GM12878 (cell line): ENCODE data around the gene PAQR9. TPM values are rescaled to one million over a fixed set of nuclear protein-coding genes. Genes with fewer than 3 reads are reported as not detected.

ENCODE experiments used
- ATAC-seq: fragments of 200-7000 bp; cut with Tn5 transposase; 3 replicates; pipeline ENCODE4 v1.9.1; 2020; ENCODE audit warnings: mild to moderate bottlenecking, moderate library complexity
- BruUV-seq: library from RNA; stranded (reverse); fragments of 400-500 nt; replicated peaks from 2 replicates; lab custom pipeline; 2021; lab: Mats Ljungman, UMichigan
- CTCF ChIA-PET: fragments of 300-600 bp; sonication (Branson Sonifier 250); formaldehyde crosslinking; extraction: SDS; loops from one replicate; lab custom pipeline; 2021; ENCODE audit warnings: inconsistent platforms; lab: Yijun Ruan, JAX
- POLR2A ChIA-PET: fragments of 350-600 bp; formaldehyde crosslinking; extraction: SDS; loops from one replicate; lab custom pipeline; 2021; ENCODE audit warnings: inconsistent platforms; lab: Charles Lee
- RAD21 ChIA-PET: fragments of 300-600 bp; sonication (Branson Sonifier 250); formaldehyde crosslinking; loops from one replicate; lab custom pipeline; 2023; ENCODE audit warnings: antibody characterized with exemption; ENCODE audit not compliant: unreplicated experiment; lab: Charles Lee
- SMC1A ChIA-PET: fragments of 300-600 bp; sonication (Branson Sonifier 250); formaldehyde crosslinking; loops from one replicate; lab custom pipeline; 2023; ENCODE audit not compliant: unreplicated experiment, uncharacterized antibody; lab: Charles Lee
- DNase-seq: peaks from one replicate; pipeline ENCODE4 v3.0.0-alpha.2; 2011; ENCODE audit warnings: low read depth, low spot score
- FAIRE-seq: peaks from 3 replicates; lab custom pipeline; 2011; peaks lifted over from hg19 to GRCh38; lab: Jason Lieb, UNC
- H2AFZ ChIP-seq: 2 replicates; pipeline ENCODE4 v1.6.0; 2011; ENCODE audit warnings: low read depth, low read length, control low read depth; ENCODE audit not compliant: control insufficient read depth
- H3K27ac ChIP-seq: 2 replicates; pipeline ENCODE4 v1.5.1; 2011; ENCODE audit warnings: control low read depth; ENCODE audit not compliant: control insufficient read depth, insufficient read depth
- H3K27me3 ChIP-seq, 2 experiments: replicated peaks in 1 of 2; 2 replicates each; pipeline versions ENCODE4 v1.6.0 to v1.6.1; 2011; ENCODE audit warnings: low read length in 1 of 2; ENCODE audit not compliant: control insufficient read depth in 2 of 2, insufficient read depth in 2 of 2
- H3K36me3 ChIP-seq, 2 experiments: 2 replicates each; pipeline ENCODE4 v1.5.1; 2011; ENCODE audit warnings: low read length in 1 of 2; ENCODE audit not compliant: control insufficient read depth in 2 of 2, insufficient read depth in 2 of 2
- H3K4me1 ChIP-seq: 2 replicates; pipeline ENCODE4 v1.6.1; 2011; ENCODE audit warnings: mild to moderate bottlenecking, low read length, moderate library complexity, mixed read lengths; ENCODE audit not compliant: control insufficient read depth, insufficient read depth
- H3K4me2 ChIP-seq: 2 replicates; pipeline ENCODE4 v1.6.0; 2011; ENCODE audit warnings: control low read depth; ENCODE audit not compliant: control insufficient read depth, insufficient read depth
- H3K4me3 ChIP-seq: fragments of 200-600 bp; sonication (generic); 2 replicates; pipeline ENCODE4 v1.5.1; 2016
- H3K79me2 ChIP-seq: 2 replicates; pipeline ENCODE4 v1.6.0; 2011; ENCODE audit warnings: low read length; ENCODE audit not compliant: control insufficient read depth, insufficient read depth
- H3K9ac ChIP-seq: 2 replicates; pipeline ENCODE4 v1.8.0; 2011; ENCODE audit warnings: low read length, control low read depth, mixed read lengths; ENCODE audit not compliant: control insufficient read depth, insufficient read depth
- H3K9me3 ChIP-seq: replicated peaks from 3 replicates; pipeline ENCODE4 v1.5.1; 2011; ENCODE audit warnings: mild to moderate bottlenecking, low read length; ENCODE audit not compliant: control insufficient read depth, insufficient read depth
- H4K20me1 ChIP-seq: 2 replicates; pipeline ENCODE4 v1.6.0; 2011; ENCODE audit not compliant: control insufficient read depth, insufficient read depth
- E2F8 ChIP-seq: fragments of 450-650 bp; IDR thresholded peaks from 2 replicates; pipeline ENCODE4 v1.6.1; 2018; ENCODE audit warnings: mild to moderate bottlenecking, low read depth, moderate library complexity; ENCODE audit not compliant: partially characterized antibody
- EGR1 ChIP-seq, 2 experiments: IDR thresholded peaks; 1 replicate in 1 of 2; 2 replicates in 1 of 2; pipeline ENCODE4 v1.6.1; 2011 to 2012; ENCODE audit warnings: low read depth in 2 of 2, low read length in 2 of 2, borderline replicate concordance in 1 of 2, mild to moderate bottlenecking in 1 of 2, moderate library complexity in 1 of 2
- WRNIP1 ChIP-seq: IDR thresholded peaks from 2 replicates; pipeline ENCODE4 v1.6.1; 2011; ENCODE audit warnings: low read depth, low read length, improper control_type of control experiment, borderline replicate concordance
- WGBS: methylation state at CpG from one replicate; pipeline ENCODE4 v1.1.6; 2016; ENCODE audit warnings: low lambda C conversion rate; ENCODE audit not compliant: insufficient replicate concordance, insufficient coverage; ENCODE audit errors: missing lambda C conversion rate; 5-methylcytosine and 5-hydroxymethylcytosine counted together
- in situ Hi-C: fragments of 300-500 bp; cut with MboI; formaldehyde crosslinking; loops from 9 replicates; pipeline ENCODE4 v1.14.3; 2018; ENCODE audit warnings: mixed read lengths
- intact Hi-C: fragments of 100-400 bp; cut with micrococcal nuclease; formaldehyde crosslinking; loops from one replicate; pipeline ENCODE4 v1.14.2; 2022; ENCODE audit not compliant: unreplicated experiment
- polyA plus RNA-seq, 11 experiments: library from polyadenylated mRNA; depleted of rRNA in 4 of 11; unstranded in 6 of 11; stranded (reverse) in 5 of 11; fragments of >200 nt; fragmentation: Nextera tagmentation in 4 of 11; fragmentation: Illumina TruSeq in 1 of 11; extraction: Ambion mirVana in 4 of 11; extraction: Trizol in 1 of 11; gene quantifications; 1 replicate in 1 of 11; 2 replicates in 10 of 11; pipeline versions ENCODE4 v1.2.1 to v1.2.3, GENCODE V29; 2011 to 2016; ENCODE audit warnings: inconsistent platforms in 2 of 11, missing spikeins in 2 of 11, low read depth in 1 of 11
- total RNA-seq, 4 experiments: library from RNA; depleted of rRNA in 3 of 4; stranded (reverse); fragments of >200 nt in 3 of 4; fragmentation: Illumina TruSeq in 1 of 4; extraction: Trizol in 1 of 4; gene quantifications; 2 replicates each; pipeline versions ENCODE4 v1.2.1 to v1.2.3, GENCODE V29; 2013 to 2021

PAQR9 gene
- total and polyA plus RNA-seq, 10 of the 15 experiments (the other 5 are each of a cell fraction or from before 2014, with no cell fraction given), result not detected

- DNase-seq, result no peak
- H3K4me2 ChIP-seq, result no peak overlapping the region
- no peaks in the 10 kb centered on the region for H3K9me3 ChIP-seq
- H3K4me3 ChIP-seq, result no peak overlapping the region
- no peak overlapping the region for H3K27ac ChIP-seq
- ChIA-PET SMC1A (interaction anchor here (0.9 kb wide), 1 partner anchor 13 kb away, joined by 3 read pairs; no protein-coding TSS in a partner anchor), CTCF (interaction anchor here (9.8 kb wide), 1 partner anchor 169 kb away, joined by 136 read pairs; no protein-coding TSS in a partner anchor), RAD21 (interaction anchor here (1.4 kb wide), 1 partner anchor 11 kb away, joined by 3 read pairs; no protein-coding TSS in a partner anchor), POLR2A (no interaction called here)
- in situ Hi-C loops (no loop called here), intact Hi-C loops (no loop called here)
- H3K9ac ChIP-seq, result no peak overlapping the region
- no TSS peak for BruUV-seq
- no peak overlapping the region for H2AFZ ChIP-seq
- ATAC-seq, result no peak
- no peaks in the 10 kb centered on the region for H3K4me1 ChIP-seq
- peaks cover 29% of the 10 kb centered on the region for H3K79me2 ChIP-seq
- H3K36me3 ChIP-seq, result no peaks in the 10 kb centered on the region
- WGBS, result 97% methylated on average over 3 of the region's 3 CpGs
- no peak for FAIRE-seq
- H3K27me3 ChIP-seq, result no peaks in the 10 kb centered on the region
- no peak for TF ChIP-seq EGR1 (IDR thresholded peaks at IDR 0.05; ENCODE audit: borderline replicate concordance in 1 of 2, low read depth in 2 of 2, low read length in 2 of 2)
- no peaks in the 10 kb centered on the region for H4K20me1 ChIP-seq
Observed at GRCh38 chr3:142998439-142998838, 35.0 kb upstream of the PAQR9 start.

- Histone ChIP-seq H3K27ac (no peak overlapping the region), H3K4me1 (no peaks in the 10 kb centered on the region), H3K4me2 (no peak overlapping the region), H3K27me3 (no peaks in the 10 kb centered on the region), H3K36me3 (no peaks in the 10 kb centered on the region), H3K9ac (no peak overlapping the region), H3K4me3 (no peak overlapping the region), H4K20me1 (no peaks in the 10 kb centered on the region), H3K79me2 (peaks cover 18% of the 10 kb centered on the region), H3K9me3 (no peaks in the 10 kb centered on the region), H2AFZ (no peak overlapping the region)
- in situ Hi-C loops, result no loop called here
- no TSS peak for BruUV-seq
- no peak for ATAC-seq
- ChIA-PET SMC1A (interaction anchor here (1.0 to 1.9 kb wide), 4 partner anchors 17 to 169 kb away, joined by 3 to 17 read pairs (median 3); no protein-coding TSS in a partner anchor), POLR2A (interaction anchor here (0.9 kb wide), 1 partner anchor 10 kb away, joined by 8 read pairs; no protein-coding TSS in a partner anchor), CTCF (interaction anchor here (0.6 to 9.8 kb wide), 5 partner anchors 10 to 410 kb away, joined by 3 to 136 read pairs (median 4); no protein-coding TSS in a partner anchor), RAD21 (interaction anchor here (0.9 to 1.4 kb wide), 2 partner anchors 14 to 169 kb away, joined by 3 to 4 read pairs; no protein-coding TSS in a partner anchor)
- FAIRE-seq, result no peak
- DNase-seq, result no peak
- TF ChIP-seq WRNIP1 (no peak), E2F8 (no peak)
- WGBS, result 38% methylated on average over 2 of the region's 2 CpGs
- intact Hi-C loops, result no loop called here
Observed at GRCh38 chr3:142997330-142997729, 33.9 kb upstream of the PAQR9 start.
